Measurements from ENCODE around the gene PLP2.

The PLP2 gene

GRCh38 chrX:49209434-49210251 is 37.9 kb downstream of the PLP2 start:
- FAIRE-seq (no peak), DNase-seq (ENCODE audit: low spot score) (no peak)

- FAIRE-seq (no peak), DNase-seq (ENCODE audit: low spot score) (no peak)
These were observed 38.7 kb downstream of the PLP2 start for GRCh38 chrX:49210406-49210805.

DNA sequence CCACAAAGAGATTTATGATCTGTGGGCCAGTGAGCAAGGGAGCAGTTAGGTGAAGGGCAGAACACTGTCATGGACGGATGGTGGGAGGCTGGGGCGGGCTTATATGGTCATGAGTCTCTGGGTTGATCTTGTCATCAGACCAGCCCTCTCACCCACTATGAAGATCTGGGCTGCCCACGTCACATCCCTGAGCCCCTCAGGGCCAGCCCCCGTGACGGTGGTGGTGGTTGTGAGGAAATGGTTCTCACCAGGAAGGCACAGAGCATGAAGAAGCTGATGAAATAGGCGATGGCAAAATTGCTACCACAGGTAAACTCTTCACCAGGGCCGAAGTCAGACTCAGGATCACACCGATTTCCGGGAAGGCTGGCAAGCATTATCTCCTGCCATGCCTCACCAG is 39.4 kb downstream of the PLP2 start:
- no peak for FAIRE-seq
- DNase-seq (ENCODE audit: low spot score) = no peak

DNA sequence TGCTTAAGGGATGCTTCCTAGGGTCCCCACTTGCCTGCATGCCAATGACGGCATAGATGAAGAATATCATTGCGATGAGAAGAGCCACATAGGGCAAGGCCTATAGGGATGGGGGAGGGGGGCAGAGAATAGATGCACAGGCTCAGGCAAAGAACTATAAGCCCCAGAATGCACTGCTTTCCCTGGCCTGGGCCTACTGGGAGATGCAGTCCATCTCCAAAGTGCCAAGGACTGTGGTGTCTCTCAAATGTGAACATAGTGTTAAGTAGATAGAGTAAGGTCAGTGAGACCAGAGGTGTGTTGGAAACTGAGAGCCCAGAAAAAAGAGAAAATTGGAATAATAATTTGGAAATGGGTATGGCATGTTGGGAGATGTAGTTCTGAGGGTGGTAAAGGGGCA is 40.5 kb downstream of the PLP2 start:
- FAIRE-seq (no peak), DNase-seq (ENCODE audit: low spot score) (no peak)

DNA sequence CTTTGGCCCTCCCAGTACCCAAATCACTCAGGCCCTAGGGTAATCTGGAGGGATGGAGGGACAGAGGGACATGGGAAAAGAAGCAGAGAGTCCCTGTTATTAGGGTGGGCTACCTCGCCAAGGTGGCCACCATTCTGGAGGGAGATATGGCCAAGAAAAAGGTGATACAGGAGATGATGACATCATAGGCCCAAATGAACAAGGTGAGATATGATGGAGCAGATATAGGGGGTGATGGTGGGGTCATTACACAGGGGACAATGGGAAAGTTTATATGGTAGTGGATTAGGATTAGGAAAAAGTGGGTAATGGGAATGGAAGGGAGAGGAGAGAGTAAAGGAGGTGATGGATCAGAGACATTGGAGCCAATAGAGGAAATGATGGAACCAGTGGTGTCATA is 41.2 kb downstream of the PLP2 start:
- DNase-seq (ENCODE audit: low spot score) = no peak
- no peak for FAIRE-seq

- no peak for FAIRE-seq
These were observed 42.7 kb downstream of the PLP2 start for GRCh38 chrX:49214416-49214815.

DNA sequence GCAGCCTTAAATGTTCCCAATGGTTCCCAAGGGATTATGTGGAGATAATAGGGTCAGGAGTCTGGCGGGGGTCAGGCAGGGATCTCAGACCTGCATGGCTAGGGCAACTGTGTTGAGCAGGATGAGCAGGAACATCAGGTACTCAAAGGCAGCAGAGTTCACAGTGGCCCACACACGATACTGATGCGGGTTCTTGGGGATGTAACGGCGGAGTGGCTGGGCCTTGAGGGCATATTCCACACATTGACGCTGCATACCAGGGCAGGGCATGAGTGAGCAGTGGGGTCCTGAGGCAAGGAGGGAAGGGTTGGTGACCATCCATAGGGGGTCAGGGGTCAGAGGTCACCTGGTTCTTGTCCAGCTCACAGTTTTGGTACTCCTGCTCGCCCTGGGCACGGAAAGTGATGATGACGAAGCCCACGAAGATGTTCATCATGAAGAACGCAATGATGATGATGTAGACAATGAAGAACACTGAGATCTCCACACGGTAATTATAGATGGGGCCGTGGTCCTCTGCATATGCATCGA is 43.4 kb downstream of the PLP2 start:
- DNase-seq (ENCODE audit: low spot score) (no peak), FAIRE-seq (no peak)

More at GRCh38 chrX:49214416-49214815, 42.7 kb downstream of the PLP2 start:
- DNase-seq (ENCODE audit: low spot score) = no peak

- DNase-seq (ENCODE audit: low spot score) = no peak
- no peak for FAIRE-seq
These were observed 48.4 kb downstream of the PLP2 start for GRCh38 chrX:49220100-49220499.

GRCh38 chrX:49221868-49222267 is 50.2 kb downstream of the PLP2 start:
- DNase-seq (ENCODE audit: low spot score) (no peak), FAIRE-seq (no peak)
